Upper lobe of left lung (tissue), 6 donors: ENCODE measurements around the gene WDR46. TPM values are rescaled to one million over a fixed set of nuclear protein-coding genes. Genes with fewer than 3 reads are reported as not detected.

Source experiments
- ATAC-seq, 2 donors: fragments of 200-7000 bp; cut with Tn5 transposase; one replicate each; pipeline ENCODE4 v1.9.1; 2022; ENCODE audit warnings: mild to moderate bottlenecking in 2 of 2, moderate library complexity in 2 of 2; ENCODE audit not compliant: low FRiP score in 2 of 2
- DNase-seq, 2 donors: peaks; one replicate each; pipeline ENCODE4 v3.0.0-alpha.2; 2019 to 2020
- H3K27ac ChIP-seq, 4 donors: fragments of 200-600 bp; sonication (generic); one replicate each; pipeline ENCODE4 v1.5.1; 2016 to 2019
- H3K27me3 ChIP-seq, 4 donors: fragments of 200-600 bp; sonication (generic); one replicate each; pipeline ENCODE4 v1.5.1; 2017 to 2019
- H3K36me3 ChIP-seq, 4 donors: fragments of 200-600 bp; sonication (generic); one replicate each; pipeline ENCODE4 v1.5.1; 2016 to 2019
- H3K4me1 ChIP-seq, 4 donors: fragments of 200-600 bp; sonication (generic); one replicate each; pipeline ENCODE4 v1.5.1; 2018 to 2019
- H3K4me3 ChIP-seq, 4 donors: fragments of 200-600 bp; sonication (generic); one replicate each; pipeline ENCODE4 v1.5.1; 2017 to 2019; ENCODE audit warnings: mild to moderate bottlenecking in 2 of 4, moderate library complexity in 1 of 4
- H3K9me3 ChIP-seq, 4 donors: fragments of 200-600 bp; sonication (generic); one replicate each; pipeline ENCODE4 v1.5.1; 2018 to 2019
- EP300 ChIP-seq, 4 donors: sonication (generic); formaldehyde crosslinking; IDR thresholded peaks; one replicate each; pipeline ENCODE4 v1.5.1; 2017; ENCODE audit warnings: antibody characterized with exemption in 4 of 4, control low read depth in 2 of 4
- POLR2A ChIP-seq, 4 donors: fragments of 450-650 bp; IDR thresholded peaks; one replicate each; pipeline ENCODE4 v1.5.1; 2016 to 2017; ENCODE audit warnings: antibody characterized with exemption in 4 of 4, mild to moderate bottlenecking in 2 of 4
- POLR2AphosphoS5 ChIP-seq, 2 donors: sonication (generic); formaldehyde crosslinking; IDR thresholded peaks; one replicate each; pipeline ENCODE4 v1.5.1; 2017; ENCODE audit warnings: antibody characterized with exemption in 2 of 2
- WGBS, 2 donors: methylation state at CpG; one replicate each; pipeline ENCODE4 v1.1.5; 2017 to 2018; 5-methylcytosine and 5-hydroxymethylcytosine counted together
- total RNA-seq, 6 donors: library from RNA; depleted of rRNA in 4 of 6; stranded (reverse); fragments of >200 nt in 4 of 6; gene quantifications; one replicate each; pipeline versions ENCODE4 v1.1.0 to v1.2.1, GENCODE V29; 2016 to 2021
- TF ChIP-seq, protein P1 (sequence below), 6 experiments: fragments of 450-650 bp in 4 of 6; fragments of 200-600 bp in 2 of 6; sonication (generic) in 2 of 6; IDR thresholded peaks; one replicate each; pipeline ENCODE4 v1.5.1; 2016 to 2019; ENCODE audit warnings: antibody characterized with exemption in 6 of 6
- donor health status: DM: no; HTN: no; CAD: no; lungs with moderate emphysema.
- donor health status: DM: no; HTN: yes; CAD: no; lungs with severe emphysema.

WDR46 gene
- total RNA-seq, 6 donors from 2014 or later, result 21.1 to 50.3 (median 41.7) TPM

DNA sequence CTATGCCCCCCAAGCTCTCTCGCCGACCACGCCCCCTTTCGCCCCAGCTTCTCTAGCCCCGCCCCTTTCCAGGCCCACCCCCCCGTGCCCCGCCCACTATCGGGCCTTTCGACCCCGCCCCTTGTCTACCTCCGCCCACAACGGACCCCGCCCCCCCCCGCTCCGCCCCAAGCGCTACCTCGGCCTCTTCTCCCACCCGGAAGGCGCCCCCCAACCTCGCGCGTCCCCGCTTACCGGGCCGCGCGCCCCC, 28.3 kb upstream of the WDR46 start:
- peak overlapping the region; percentile 80 to 98 (median 88) for H3K27ac ChIP-seq
- TF ChIP-seq POLR2AphosphoS5 (IDR thresholded peaks at IDR 0.05), result no peak
- TF ChIP-seq, protein P1, sequence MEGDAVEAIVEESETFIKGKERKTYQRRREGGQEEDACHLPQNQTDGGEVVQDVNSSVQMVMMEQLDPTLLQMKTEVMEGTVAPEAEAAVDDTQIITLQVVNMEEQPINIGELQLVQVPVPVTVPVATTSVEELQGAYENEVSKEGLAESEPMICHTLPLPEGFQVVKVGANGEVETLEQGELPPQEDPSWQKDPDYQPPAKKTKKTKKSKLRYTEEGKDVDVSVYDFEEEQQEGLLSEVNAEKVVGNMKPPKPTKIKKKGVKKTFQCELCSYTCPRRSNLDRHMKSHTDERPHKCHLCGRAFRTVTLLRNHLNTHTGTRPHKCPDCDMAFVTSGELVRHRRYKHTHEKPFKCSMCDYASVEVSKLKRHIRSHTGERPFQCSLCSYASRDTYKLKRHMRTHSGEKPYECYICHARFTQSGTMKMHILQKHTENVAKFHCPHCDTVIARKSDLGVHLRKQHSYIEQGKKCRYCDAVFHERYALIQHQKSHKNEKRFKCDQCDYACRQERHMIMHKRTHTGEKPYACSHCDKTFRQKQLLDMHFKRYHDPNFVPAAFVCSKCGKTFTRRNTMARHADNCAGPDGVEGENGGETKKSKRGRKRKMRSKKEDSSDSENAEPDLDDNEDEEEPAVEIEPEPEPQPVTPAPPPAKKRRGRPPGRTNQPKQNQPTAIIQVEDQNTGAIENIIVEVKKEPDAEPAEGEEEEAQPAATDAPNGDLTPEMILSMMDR (IDR thresholded peaks at IDR 0.05), result no peak
- no peak for TF ChIP-seq EP300 (IDR thresholded peaks at IDR 0.05)
- TF ChIP-seq POLR2A (IDR thresholded peaks at IDR 0.05), result no peak
- H3K27me3 ChIP-seq, result no peaks in the 10 kb centered on the region
- peaks cover 55 to 71% (median 65%) of the 10 kb centered on the region in 4 donors for H3K4me1 ChIP-seq
- DNase-seq (no peak), ATAC-seq (peak in 1 of 2 donors; percentile 18)
- H3K9me3 ChIP-seq, result no peaks in the 10 kb centered on the region
- peak overlapping the region; percentile 26 to 64 (median 54) for H3K4me3 ChIP-seq
- WGBS, 2 donors, result 4% methylated on average over 5 to 11 of the region's 27 CpGs
- peaks cover 7 to 39% (median 33%) of the 10 kb centered on the region in 4 donors for H3K36me3 ChIP-seq

DNA sequence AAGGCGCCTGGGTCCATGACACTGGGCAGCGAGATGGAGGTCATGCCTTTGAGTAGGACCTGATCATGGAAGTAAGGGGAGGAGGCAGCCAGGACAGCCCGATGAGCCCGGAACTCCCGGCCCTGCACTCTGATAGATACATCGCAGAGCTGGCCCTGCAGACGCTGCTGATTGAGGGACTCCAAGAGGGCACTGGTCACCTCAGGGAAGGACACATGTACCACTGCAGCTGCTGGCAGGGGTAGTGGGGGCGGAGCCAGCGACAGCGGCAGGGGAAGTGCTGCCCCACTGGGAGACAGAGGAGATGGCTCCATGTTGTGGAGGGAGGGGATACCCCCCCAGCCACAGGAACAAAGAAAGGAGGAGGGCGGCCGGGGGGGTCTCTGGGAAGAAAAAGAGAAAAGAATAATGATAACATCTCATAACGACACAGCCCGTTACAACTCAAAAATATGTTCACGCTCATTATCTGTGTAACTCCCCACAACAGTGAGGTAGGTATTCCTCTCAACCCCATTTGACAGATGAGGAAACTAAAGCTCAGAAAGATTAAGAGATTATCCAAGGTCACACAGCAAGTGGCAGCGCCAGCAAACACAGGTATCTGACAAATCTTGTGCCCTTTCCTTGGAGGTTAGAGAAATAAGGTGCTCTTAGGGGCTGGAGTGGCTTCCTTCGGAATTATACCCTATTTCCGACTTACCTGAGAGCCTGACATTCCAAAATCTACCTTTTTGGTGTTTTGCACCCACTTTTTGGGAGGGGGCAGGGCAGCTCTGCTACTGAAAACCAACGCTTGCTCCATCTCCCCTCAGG, 27.8 kb upstream of the WDR46 start:
- Histone ChIP-seq H3K36me3 (peaks cover 7 to 39% (median 33%) of the 10 kb centered on the region in 4 donors), H3K9me3 (no peaks in the 10 kb centered on the region), H3K4me1 (peaks cover 55 to 73% (median 66%) of the 10 kb centered on the region in 4 donors), H3K27ac (peak overlapping the region; percentile 80 to 98 (median 88)), H3K4me3 (peak overlapping the region in 3 of 4 donors; percentile 50 to 64 (median 58)), H3K27me3 (no peaks in the 10 kb centered on the region)
- WGBS, 2 donors, result 65 to 74% methylated on average over 12 to 19 of the region's 19 CpGs
- ATAC-seq (no peak), DNase-seq (peak in 1 of 2 donors; percentile 85)
- TF ChIP-seq POLR2A (IDR thresholded peaks at IDR 0.05) (no peak), POLR2AphosphoS5 (IDR thresholded peaks at IDR 0.05) (no peak), EP300 (IDR thresholded peaks at IDR 0.05) (no peak)
- TF ChIP-seq, protein P1 (IDR thresholded peaks at IDR 0.05), result no peak

DNA sequence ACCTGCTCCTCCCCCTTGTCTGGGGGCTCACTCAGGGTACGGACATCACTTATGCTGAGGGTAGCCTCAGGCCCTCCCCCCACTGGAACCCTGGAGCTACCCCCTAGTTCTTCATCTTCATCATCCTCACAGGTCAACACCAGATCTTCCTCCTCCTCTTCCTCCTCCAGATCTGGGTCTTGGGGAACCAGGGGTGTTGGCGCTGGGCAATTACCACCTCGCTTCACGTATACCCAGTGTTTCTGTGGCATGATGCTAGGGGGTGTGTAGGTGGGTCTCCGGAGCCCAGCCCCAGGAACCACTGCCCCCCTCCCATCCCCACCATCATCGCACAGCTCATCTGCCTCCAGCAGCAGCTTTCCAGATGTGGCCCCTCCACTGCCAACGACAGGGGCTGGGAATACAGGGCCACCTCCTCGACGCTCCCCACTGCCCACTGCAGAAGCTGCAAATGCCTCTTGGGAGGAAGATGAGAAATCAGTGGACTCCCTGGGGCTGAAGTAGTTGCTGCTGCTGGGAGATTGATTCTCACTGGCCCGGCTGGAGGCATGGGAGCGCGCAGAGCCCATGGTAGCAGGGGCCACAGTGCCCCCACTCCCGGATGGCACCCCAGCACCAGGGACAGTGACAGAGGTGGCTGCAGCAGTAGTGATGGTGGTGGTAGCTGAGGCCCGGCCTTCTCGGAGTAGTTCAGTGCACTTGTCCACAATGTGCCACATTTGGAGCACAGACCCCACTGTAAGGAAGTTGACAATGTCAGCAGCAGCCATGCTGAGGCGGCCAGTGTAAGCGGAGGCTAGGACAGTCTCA, 27.0 kb upstream of the WDR46 start:
- Histone ChIP-seq H3K9me3 (no peaks in the 10 kb centered on the region), H3K4me3 (no peak overlapping the region), H3K4me1 (peaks cover 55 to 73% (median 66%) of the 10 kb centered on the region in 4 donors), H3K36me3 (peaks cover 7 to 39% (median 31%) of the 10 kb centered on the region in 4 donors), H3K27ac (peak overlapping the region; percentile 85 to 98 (median 96)), H3K27me3 (no peaks in the 10 kb centered on the region)
- DNase-seq (no peak), ATAC-seq (no peak)
- WGBS, 2 donors, result 87 to 92% methylated on average over 9 to 17 of the region's 17 CpGs
- TF ChIP-seq POLR2AphosphoS5 (IDR thresholded peaks at IDR 0.05) (no peak), EP300 (IDR thresholded peaks at IDR 0.05) (no peak), POLR2A (IDR thresholded peaks at IDR 0.05) (no peak)
- TF ChIP-seq, protein P1 (IDR thresholded peaks at IDR 0.05), result no peak

DNA sequence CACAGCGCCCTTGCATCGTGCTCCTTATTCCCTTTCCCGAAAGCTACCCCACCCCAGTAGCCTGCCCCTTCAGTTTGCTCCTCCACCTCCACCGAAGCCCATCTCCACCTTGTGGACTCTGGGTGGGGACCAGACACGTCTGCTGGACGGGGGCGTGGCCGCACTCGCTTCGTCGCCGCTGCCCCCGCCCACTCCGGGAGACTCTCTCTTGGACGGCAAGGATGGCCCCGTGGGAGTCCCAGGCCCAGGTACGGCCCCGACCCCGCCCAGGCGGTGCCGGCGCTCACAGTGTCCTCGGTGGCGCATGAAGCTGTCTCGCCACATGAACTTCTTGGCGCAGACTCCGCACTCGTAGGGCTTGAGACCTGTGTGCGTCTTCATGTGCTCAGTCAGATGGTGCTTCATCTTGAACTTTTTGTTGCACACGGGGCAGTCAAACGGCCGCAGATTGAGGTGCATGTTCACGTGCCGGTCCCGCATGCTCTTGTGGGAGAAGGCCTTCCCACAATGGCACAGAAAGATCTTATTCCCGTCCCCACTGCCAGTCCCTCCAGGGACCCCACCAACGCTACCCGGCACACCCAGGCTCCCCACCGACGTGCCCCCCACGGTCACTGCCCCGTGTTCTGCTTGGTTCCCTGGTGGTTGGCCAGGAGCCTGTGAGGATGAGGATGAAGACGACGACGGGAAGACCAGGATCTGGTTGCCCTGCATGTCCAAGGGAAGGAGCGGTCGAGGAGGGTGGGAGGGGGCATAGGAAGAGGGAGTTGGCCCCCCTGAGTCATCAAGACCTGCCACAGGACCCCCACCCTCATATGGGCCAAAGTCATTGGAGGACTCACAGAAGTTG, 26.1 kb upstream of the WDR46 start:
- peak in 1 of 2 donors; percentile 2 for ATAC-seq
- H3K27me3 ChIP-seq, result no peaks in the 10 kb centered on the region
- no peaks in the 10 kb centered on the region for H3K9me3 ChIP-seq
- peak; percentile 55 to 91 for DNase-seq
- H3K36me3 ChIP-seq, result peaks cover 0 to 36% (median 29%) of the 10 kb centered on the region in 4 donors
- 43 to 48% methylated on average over 34 to 47 of the region's 47 CpGs for WGBS, 2 donors
- peaks cover 47 to 70% (median 62%) of the 10 kb centered on the region in 4 donors for H3K4me1 ChIP-seq
- peak overlapping the region in 3 of 4 donors; percentile 71 to 84 (median 78) for H3K4me3 ChIP-seq
- no peak for TF ChIP-seq POLR2AphosphoS5 (IDR thresholded peaks at IDR 0.05)
- TF ChIP-seq, protein P1 (IDR thresholded peaks at IDR 0.05), result no peak
- peak overlapping the region; percentile 94 to 99 (median 98) for H3K27ac ChIP-seq
